ENCODE measurements around the gene COL4A4.

COL4A4 gene

DNA sequence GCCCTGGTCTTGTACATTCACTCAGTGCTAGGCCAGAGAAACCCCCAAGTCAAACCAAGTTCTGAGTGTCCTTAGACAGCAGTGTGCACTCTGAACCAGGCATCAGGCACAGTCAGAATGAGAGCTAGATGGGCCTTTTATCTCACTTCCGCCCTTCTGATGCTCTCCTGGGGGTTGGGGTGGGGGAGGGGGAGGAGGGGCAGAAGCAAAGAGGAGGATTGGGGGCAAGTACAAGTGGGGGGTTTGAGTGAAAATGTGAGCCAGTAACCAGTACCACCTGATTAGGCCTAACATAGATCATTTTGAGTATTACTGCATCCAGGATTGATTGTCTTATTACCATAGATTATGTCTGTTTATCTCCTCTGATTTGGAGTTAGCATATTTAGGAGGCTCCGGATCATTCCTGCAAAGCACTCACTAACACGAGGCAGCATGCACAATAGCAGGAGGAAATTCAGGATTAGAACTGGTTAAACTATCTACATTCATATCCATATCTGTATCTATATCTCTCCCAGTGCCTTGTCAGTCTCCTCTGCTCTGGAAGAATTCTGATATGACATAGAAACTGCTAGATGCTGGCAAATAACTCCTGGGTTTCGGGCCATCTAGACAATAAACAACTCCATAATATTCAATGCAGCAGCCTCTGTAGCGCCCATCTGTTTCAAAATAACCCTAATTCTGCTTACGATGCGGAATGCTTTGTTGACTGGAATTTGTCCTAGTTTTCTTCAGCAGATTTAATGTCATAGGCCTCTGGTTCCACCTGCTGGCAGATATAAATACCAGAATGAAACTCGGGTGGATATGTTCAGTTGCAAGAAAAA is 179.0 kb downstream of the COL4A4 start:
- DNase-seq (ENCODE audit: low read depth in 1 of 2, low spot score in 1 of 2): no peak

DNA sequence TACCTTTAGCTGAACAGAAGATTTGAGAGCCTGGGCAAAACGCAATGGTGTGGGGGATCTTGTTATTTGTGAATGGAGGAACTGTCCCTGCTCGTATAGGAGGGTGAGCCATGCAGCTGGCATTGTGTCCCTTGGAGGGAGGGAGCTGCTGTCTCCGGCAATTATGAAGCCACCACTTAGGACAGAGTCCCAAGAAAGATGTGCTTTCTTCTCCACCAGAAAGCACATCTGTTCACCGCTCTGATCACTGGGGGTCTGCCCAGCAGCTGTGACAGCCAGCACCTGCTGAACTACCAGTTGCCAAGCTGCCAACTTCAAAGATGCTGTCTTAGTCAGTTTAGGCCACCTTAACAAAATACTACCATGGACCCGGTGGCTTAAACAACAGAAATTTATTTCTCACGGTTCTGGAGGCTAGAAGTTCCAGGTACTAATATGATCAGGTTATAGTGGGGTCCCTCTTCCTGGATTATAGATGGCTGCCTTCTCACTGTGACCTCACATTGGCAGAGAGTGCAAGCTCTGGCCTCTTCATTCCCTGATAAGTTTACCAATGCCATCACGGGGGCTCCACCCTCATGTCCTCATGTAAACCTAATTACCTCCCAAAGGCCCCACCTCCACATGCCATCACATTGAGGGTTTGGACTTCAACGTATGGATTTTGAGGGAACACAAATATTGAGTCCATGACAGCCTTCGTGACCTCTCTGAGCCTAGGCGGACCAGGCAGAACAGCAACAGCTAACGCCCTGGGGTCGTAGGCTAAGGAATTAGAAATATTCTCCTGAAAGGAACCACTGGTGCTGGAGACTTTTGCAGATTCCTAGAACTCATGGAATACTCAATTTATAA is 179.9 kb downstream of the COL4A4 start:
- no peak for DNase-seq (ENCODE audit: low read depth in 1 of 2, low spot score in 1 of 2)

DNA sequence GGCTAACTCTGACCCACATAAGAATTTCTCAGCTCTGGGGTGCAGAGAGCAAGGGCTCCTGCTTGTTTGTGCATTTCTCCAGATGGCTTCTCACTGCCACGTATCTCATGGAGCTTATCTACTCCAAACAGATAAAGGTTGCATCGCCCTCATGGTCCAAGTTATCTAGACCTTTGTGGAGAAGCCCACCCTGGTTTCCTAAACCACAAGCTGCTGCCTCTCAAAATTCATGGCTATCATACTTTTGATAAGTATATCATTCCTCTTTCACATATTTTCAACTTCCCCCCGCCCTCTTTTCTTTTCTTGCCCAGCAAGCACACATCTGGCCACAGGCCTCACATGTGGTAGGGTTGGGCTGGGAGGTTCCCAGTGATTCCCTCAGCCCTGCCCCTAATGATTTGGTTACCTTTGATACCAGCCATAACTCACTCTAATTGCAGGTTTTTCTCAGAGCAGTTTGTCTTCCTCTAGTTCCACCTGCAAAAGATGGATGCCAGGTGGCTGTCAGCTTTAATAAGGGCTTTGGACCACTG is 182.1 kb downstream of the COL4A4 start:
- DNase-seq (ENCODE audit: low read depth in 1 of 2, low spot score in 1 of 2): no peak

DNA sequence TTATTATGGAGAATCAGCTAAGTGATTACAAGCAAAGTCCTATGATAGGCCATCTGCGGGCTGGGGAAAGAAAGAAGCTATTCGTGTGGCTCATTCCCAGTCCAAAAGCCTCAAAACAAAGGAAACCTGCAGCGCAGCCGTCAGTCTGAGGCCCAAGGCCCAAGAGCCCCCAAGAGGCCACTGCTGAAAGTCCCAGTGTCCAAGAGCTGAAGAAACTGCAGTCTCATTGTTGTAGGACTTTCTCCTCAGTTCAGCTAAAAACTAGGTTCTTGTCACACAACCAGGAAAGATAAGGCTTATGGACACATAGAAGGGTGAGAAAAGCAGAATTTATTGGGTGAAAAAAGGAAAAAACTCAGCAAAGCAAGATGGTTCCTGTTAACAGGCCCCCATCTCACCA is 185.0 kb downstream of the COL4A4 start:
- no peak for DNase-seq (ENCODE audit: low read depth in 1 of 2, low spot score in 1 of 2)

DNA sequence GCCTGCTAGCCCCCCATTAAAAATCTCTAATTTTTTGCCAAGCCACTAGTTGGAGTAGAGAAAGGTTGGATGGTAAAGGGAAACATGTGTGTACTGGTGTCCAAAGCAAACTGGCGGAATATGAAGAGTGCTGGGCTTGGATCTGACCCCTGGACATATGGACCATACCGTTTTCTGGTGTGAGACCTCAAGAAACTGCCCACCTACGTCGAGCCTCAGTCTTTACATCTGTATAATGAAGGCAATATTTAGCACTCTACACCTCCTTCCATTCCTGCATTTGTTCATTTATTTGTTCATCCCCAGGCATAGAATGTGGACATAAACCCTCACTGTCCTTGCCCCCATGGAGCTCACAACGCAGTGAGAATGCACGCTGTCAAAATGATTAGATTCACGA is 185.7 kb downstream of the COL4A4 start:
- no peak for DNase-seq (ENCODE audit: low read depth in 1 of 2, low spot score in 1 of 2)

DNA sequence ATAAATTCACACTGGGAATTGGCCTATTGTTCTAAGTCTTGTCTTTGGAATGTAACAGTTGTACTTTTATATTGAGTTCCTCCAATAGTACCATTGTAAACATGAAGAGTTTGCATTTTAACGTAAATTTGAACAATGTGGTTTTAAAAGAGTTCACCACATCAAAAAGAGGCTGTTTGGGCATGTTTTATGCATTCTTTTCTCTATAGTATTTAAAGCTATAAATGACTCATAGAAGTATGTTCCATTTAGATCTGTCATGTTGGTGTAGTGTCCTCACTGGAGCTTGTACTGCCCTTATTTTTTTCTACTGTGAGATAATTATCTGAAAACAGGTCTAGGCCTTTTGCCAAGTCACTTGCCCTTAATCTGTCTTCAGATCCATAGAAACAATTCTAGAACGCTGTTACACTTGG is 186.2 kb downstream of the COL4A4 start:
- DNase-seq (ENCODE audit: low read depth in 1 of 2, low spot score in 1 of 2): no peak

DNA sequence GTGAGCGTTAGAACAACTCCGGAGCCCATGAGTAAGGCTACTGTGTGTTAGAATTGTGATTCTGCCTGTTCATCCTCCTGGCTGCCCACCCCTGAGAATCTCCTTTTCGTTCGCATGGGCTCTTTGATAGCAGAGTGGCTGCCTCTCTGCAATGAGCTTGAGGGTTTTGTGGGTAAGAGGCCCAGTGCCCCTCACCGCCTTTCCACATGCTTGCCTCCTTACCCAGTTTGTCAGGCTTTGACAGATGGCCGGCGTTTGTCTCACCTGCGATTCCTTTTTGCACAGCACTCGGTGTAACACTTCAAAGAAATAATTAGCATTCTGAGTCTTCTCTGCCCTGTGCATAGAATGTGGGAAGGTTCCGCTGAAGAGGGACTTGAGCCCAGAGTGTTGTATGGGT is 190.2 kb downstream of the COL4A4 start:
- no peak for DNase-seq (ENCODE audit: low read depth in 1 of 2, low spot score in 1 of 2)

DNA sequence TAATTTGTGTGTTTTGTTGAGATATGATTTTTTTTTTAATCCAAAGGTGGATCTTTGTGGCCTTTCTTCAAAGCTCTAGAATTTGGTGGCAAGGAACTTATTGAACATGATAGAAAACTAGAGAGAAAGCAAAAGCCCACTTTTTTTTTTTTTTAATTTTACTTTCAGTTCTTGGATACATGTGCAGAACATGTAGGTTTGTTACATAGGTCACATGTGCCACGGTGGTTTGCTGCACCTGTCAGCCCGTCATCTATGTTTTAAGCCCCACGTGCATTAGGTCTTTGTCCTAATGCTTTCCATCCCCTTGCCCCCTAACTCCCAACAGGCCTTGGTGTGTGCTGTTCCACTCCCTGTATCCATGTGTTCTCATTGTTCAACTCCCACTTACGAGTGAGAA is 192.2 kb downstream of the COL4A4 start:
- DNase-seq (ENCODE audit: low read depth in 1 of 2, low spot score in 1 of 2): no peak

DNA sequence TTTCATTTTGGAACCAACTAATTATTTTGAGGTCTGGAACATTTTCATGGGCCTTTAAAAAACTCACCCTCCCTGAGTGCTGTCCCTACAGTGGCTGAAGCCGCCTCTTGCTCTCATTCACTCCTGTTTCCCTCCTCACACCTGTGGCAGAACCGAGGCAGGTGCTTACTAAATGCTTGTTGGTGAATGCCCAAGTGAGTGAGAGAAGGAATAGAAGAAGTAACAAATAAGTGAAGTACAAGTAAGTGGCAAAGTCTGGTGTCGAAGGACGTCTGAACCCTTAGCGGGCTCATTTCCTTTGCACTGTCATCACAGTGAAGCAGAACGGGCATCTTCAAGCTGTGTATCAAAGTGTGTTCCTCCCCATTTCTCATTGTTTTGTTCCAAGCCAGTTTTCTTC is 192.9 kb downstream of the COL4A4 start:
- no peak for DNase-seq (ENCODE audit: low read depth in 1 of 2, low spot score in 1 of 2)

DNA sequence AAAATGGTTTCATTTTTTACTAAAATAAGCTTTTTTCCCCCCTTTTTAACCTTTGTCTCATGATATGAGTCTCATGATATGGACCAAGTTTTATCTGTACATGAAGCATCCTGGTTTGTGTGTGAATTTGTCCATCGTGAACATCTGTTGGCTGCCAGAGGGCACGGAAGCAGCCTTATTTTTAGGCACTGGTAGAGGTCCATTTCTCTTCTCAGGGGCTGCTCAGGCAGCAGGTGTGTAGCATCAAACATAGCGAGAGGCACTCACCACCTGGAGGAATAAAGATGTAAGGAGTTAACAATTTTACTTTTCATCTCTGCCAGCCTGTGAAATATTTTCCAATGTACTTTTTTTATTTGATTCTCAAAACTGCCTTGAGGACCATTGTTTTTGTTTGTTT is 193.6 kb downstream of the COL4A4 start:
- DNase-seq (ENCODE audit: low read depth in 1 of 2, low spot score in 1 of 2): no peak

DNA sequence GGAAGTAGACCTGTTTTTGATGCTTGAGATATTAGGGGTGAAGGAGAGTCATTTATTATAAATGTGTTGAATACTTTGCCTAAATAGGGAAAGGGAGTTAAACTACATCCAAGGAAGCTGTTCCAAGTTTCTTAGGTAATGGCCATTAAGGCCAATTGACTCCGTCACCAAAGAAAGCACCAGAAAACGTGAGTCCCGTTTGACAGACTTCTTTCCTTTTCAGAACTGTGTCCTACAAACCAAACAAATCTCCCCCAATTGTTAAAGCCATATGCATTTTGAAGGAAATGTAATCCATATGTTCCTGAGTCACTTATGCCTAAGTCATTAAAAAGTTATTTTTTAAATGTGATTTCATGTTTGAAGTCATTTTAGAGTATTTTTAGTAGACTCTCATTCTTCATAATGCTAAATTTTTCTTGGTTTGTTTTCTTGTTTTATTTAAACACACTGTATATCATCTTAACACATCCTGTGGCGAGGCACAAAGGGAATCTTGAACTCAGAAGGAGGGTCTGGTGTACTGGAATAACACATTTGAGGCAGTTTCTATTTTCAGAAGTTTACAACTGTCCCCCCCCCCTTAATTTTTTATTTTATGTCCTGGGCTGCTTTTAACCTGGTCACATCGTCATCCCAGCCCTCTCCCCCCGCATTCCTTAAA is 194.5 kb downstream of the COL4A4 start:
- no peak for DNase-seq (ENCODE audit: low read depth in 1 of 2, low spot score in 1 of 2)

DNA sequence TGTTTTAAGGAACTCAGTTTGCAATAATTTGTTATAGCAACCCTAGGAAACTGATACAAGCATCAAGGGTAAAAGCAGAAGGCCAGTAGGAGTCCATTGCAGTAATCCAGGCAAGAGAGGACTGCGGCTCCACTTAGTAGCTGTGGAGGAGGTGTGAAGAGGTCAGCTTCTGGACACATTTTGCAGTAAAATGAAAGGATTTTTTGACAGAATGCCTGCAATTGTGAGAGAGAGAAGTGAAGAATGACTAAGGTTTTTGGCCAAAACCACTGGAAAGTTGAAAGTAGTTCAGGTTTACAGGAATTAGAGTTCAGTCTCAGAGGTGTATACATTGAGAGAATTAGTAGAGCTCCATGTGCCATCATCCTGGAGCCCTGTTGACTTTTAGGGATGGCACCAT is 198.6 kb downstream of the COL4A4 start:
- DNase-seq (ENCODE audit: low read depth in 1 of 2, low spot score in 1 of 2): no peak

DNA sequence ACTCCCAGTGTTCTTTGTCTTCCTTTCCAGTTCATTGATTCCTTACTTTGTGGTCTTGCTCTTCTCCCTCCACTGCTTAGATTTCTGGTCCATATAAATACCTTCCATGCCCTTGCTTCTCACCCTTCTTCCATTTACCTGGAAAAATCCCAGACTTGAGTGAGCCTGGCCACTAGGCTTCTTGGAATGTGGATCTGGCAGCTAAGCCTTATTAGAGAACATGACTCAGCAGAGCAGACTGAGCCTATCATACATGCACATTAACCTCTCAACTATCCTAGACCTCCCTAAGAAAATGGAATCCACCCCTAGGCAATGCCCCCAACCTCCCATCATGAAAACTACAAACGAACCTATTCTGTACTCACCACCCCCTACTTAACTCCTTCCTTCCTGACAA is 200.5 kb downstream of the COL4A4 start:
- no peak for DNase-seq (ENCODE audit: low read depth in 1 of 2, low spot score in 1 of 2)

DNA sequence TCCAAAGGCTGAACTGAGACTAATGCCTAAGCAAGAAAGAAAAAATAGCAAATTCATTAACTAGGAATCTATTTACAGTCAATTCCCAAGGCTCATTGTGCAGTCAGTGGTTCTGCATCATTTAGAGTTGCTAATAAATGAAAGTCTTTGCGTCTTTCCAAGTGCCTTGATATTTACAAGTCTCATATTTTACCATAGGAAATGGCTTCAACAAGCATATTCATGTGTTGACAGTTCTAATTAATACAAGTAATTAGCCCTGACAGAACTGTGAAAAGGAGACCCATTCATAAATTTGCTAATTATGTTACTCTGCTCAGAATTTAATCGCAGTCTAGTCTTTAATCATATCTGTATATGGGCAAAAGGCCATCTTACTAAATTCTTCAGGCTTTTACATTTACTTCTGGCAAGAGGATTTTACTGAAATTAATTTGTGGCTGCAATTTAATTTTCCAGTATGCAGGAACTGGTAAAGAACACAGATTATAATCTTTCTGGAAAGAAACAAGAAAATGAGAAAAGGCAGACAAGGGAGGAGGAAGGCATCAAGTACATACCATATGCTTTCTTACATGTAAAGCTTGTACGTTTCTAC is 201.7 kb downstream of the COL4A4 start:
- DNase-seq (ENCODE audit: low read depth in 1 of 2, low spot score in 1 of 2): no peak

DNA sequence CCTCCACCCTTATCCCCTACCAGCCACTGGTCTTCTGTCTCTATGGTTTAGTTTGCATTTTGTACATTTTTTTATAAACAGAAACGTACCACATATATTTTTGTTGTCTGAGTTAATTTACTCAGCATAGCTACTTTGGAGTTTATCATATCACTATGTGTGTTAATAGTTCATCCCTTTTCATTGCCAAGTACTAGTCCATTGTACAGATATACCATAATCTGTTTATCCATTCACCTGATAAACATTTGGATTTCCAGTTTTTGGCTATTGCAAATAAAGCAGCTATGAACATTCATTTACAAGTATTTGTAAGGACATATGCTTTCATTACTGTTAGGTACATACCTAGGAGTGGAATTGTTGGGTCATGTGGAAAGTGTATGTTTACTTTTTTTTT is 204.6 kb downstream of the COL4A4 start:
- no peak for DNase-seq (ENCODE audit: low read depth in 1 of 2, low spot score in 1 of 2)

DNA sequence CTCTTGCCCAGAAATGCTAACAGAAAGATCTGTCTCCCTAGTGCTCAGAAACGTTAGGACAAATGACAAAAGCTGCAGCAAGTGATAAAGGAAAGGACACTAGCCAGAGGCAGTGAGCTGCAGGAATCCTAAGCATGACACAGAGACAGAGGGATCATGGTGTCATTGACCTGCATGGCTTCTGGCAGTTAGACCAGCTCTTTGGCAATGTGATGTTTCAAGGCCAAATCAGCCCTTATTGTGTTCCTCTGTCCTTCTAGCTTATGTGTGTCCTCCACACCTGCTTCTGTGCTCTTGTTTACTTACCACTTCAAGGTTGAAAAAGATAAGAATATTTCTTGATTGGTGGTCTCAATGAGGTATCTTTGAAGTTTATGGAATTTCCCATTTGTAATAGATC is 207.3 kb downstream of the COL4A4 start:
- DNase-seq (ENCODE audit: low read depth in 1 of 2, low spot score in 1 of 2): no peak

DNA sequence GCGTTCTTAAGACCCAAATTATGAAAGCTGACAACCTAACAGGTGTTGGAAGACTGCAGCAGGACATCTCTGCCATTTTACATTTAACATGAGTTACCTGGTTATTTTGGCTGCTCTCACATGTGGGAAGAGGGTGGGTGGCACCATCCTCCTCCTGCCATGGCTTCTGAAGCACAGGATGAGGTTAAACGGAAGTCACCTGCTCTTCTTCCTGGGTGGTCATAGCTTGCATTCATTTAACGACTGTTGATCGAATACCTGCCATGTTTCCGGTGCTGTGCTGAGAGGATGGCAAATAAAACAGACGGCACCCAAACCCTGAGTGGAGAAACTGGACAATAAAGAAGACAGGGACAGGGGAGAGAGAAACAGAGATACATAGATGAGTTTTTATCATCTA is 210.2 kb downstream of the COL4A4 start:
- no peak for DNase-seq (ENCODE audit: low read depth in 1 of 2, low spot score in 1 of 2)

DNA sequence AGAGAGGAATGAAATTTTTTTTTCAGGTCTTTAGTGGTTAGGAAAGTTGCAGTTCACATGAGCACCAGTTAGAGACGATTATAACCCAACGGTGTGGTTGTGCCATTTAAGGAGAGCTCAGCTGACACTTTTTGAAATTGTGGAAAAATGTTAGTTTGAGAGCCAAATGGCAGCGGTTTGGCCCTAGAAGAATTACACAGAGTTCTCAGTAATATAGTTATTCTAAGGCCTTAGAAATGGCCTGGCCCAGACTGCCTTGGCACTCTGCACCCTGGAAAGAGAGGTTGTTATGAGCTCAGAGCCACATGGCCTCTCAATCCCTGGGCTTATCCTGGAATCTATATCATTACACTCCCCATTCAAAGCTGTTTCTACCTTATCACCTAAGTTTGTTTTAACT is 210.8 kb downstream of the COL4A4 start:
- DNase-seq (ENCODE audit: low read depth in 1 of 2, low spot score in 1 of 2): no peak

Measured in activated T-helper 1 cell treated with anti-CD3 and anti-CD28 coated beads, Interleukin-2, amount 50 U/mL, for 16 hours (primary cell).